Activated CD4-positive, alpha-beta T cell treated with anti-CD3 and anti-CD28 coated beads for 36 hours (primary cell): ENCODE results near the gene MAN2A2. TPM values are rescaled to one million over a fixed set of nuclear protein-coding genes. Genes with fewer than 3 reads are reported as not detected.

ENCODE experiments used
- ATAC-seq: fragments of 200-7000 bp; cut with Tn5 transposase; one replicate; pipeline ENCODE4 v1.10.0; 2021; ENCODE audit warnings: mild to moderate bottlenecking, moderate library complexity
- CTCF ChIA-PET: fragments of 350-600 bp; sonication (Branson Sonifier 250); formaldehyde crosslinking; loops from one replicate; lab custom pipeline; 2021; ENCODE audit warnings: antibody characterized with exemption; lab: Charles Lee
- POLR2A ChIA-PET: fragments of 350-600 bp; sonication (Branson Sonifier 250); formaldehyde crosslinking; loops from one replicate; lab custom pipeline; 2021; ENCODE audit warnings: antibody characterized with exemption, inconsistent platforms; lab: Charles Lee
- DNase-seq: peaks from one replicate; pipeline ENCODE4 v3.0.0-alpha.2; 2020
- H3K27ac Mint-ChIP-seq: one replicate; pipeline ENCODE4 v1.8.0; 2021; ENCODE audit warnings: mixed read lengths
- H3K27me3 Mint-ChIP-seq: one replicate; pipeline ENCODE4 v1.8.0; 2021; ENCODE audit warnings: mixed read lengths
- H3K36me3 Mint-ChIP-seq: one replicate; pipeline ENCODE4 v1.8.0; 2021; ENCODE audit warnings: low read depth, mixed read lengths
- H3K4me1 Mint-ChIP-seq: one replicate; pipeline ENCODE4 v1.8.0; 2021; ENCODE audit warnings: mixed read lengths
- H3K4me3 Mint-ChIP-seq: one replicate; pipeline ENCODE4 v1.8.0; 2021; ENCODE audit warnings: mild to moderate bottlenecking, moderate library complexity, mixed read lengths
- H3K9me3 Mint-ChIP-seq: one replicate; pipeline ENCODE4 v1.8.0; 2021; ENCODE audit warnings: low read depth, mixed read lengths
- intact Hi-C, 2 experiments: fragments of 100-400 bp; cut with DNase I in 1 of 2; cut with micrococcal nuclease in 1 of 2; formaldehyde crosslinking; loops; one replicate each; pipeline versions ENCODE4 v1.14.2 to v1.15.1; 2022 to 2024; cut with DNase I, micrococcal nuclease
- total RNA-seq, 2 experiments: library from RNA; stranded (reverse); gene quantifications; one replicate each; pipeline ENCODE4 v1.2.3, GENCODE V29; 2021

Gene MAN2A2
- total RNA-seq, 2 experiments from 2014 or later: 76.6 to 104 TPM

DNA sequence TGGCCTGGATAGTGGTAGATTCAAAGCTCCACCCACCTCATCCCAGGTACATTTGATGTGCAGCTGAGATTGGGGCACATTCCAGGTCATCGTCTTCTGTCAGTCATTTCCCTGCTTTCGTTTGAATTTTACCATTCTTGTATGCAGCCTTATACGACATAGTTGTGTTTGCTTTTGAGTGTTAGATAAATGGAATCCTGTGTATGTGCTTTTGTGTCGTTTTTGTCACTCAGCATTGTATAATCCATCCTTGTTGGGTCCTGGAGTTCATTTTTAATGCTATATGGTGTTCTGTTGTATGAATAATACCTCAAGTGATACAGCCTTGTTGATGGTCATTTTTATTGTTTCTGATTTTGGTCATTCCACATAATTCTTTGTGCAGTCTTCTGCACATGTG, 58.9 kb downstream of the MAN2A2 start:
- intact Hi-C loops: no loop called here
- ATAC-seq (no peak), DNase-seq (no peak)
- Mint-ChIP-seq H3K4me3 (no peak overlapping the region), H3K4me1 (peaks cover 4% of the 10 kb centered on the region), H3K27me3 (no peaks in the 10 kb centered on the region), H3K9me3 (no peaks in the 10 kb centered on the region), H3K36me3 (peaks cover 57% of the 10 kb centered on the region), H3K27ac (no peak overlapping the region)
- POLR2A ChIA-PET: no interaction called here
- CTCF ChIA-PET: interaction anchor here (10.9 kb wide), 1 partner anchor 27 kb away, joined by 139 read pairs; the partner anchor contains the start of genes HDDC3 and UNC45A

DNA sequence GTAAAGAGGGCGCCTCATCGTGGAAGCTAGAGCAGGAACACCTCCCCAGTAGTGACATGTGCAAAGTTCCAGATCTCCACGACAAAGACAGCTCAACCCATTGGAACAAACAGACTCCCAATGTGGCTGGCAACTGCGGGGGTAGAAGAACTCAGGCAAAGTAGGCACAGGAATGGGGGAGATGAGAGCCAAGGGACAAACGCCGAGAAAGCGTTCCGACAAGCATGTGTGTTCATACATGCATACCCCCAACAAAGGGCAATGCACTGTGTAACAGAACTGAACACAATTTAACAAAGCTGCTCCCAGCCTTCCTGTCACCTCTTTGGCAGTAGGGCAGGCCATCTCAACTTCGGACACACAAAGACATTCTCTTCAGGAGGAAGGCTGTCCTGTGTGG, 63.2 kb downstream of the MAN2A2 start:
- Mint-ChIP-seq H3K9me3 (no peaks in the 10 kb centered on the region), H3K27me3 (no peaks in the 10 kb centered on the region), H3K36me3 (peaks cover 70% of the 10 kb centered on the region), H3K4me3 (no peak overlapping the region), H3K27ac (peak overlapping the region; percentile 70), H3K4me1 (no peaks in the 10 kb centered on the region)
- CTCF ChIA-PET: interaction anchor here (0.5 to 1.5 kb wide), 4 partner anchors 13 to 840 kb away, joined by 3 to 5 read pairs (median 3); no protein-coding TSS in a partner anchor
- ATAC-seq: no peak
- POLR2A ChIA-PET: no interaction called here
- DNase-seq: no peak
- intact Hi-C loops: no loop called here

- ChIA-PET CTCF (interaction anchor here (0.6 to 1.5 kb wide), 2 partner anchors 12 to 31 kb away, joined by 5 read pairs; no protein-coding TSS in a partner anchor), POLR2A (no interaction called here)
- no peak for DNase-seq
- intact Hi-C loops: no loop called here
- ATAC-seq: no peak
- Mint-ChIP-seq H3K4me3 (no peak overlapping the region), H3K4me1 (no peaks in the 10 kb centered on the region), H3K9me3 (no peaks in the 10 kb centered on the region), H3K27me3 (no peaks in the 10 kb centered on the region), H3K27ac (no peak overlapping the region), H3K36me3 (peaks cover 64% of the 10 kb centered on the region)
These were observed 64.1 kb downstream of the MAN2A2 start for GRCh38 chr15:90967206-90967605.

GRCh38 chr15:90968434-90968833, 65.3 kb downstream of the MAN2A2 start:
- intact Hi-C loops: no loop called here
- DNase-seq (no peak), ATAC-seq (no peak)
- Mint-ChIP-seq H3K27me3 (no peaks in the 10 kb centered on the region), H3K36me3 (peaks cover 60% of the 10 kb centered on the region), H3K4me3 (no peak overlapping the region), H3K9me3 (no peaks in the 10 kb centered on the region), H3K4me1 (no peaks in the 10 kb centered on the region), H3K27ac (no peak overlapping the region)
- ChIA-PET CTCF (interaction anchor here (1.2 to 3.3 kb wide), 2 partner anchors 11 to 14 kb away, joined by 3 to 19 read pairs; partner anchors contain the start of gene RCCD1), POLR2A (no interaction called here)

- Mint-ChIP-seq H3K27ac (no peak overlapping the region), H3K9me3 (no peaks in the 10 kb centered on the region), H3K4me1 (no peaks in the 10 kb centered on the region), H3K27me3 (no peaks in the 10 kb centered on the region), H3K4me3 (no peak overlapping the region), H3K36me3 (peaks cover 62% of the 10 kb centered on the region)
- ATAC-seq (no peak), DNase-seq (no peak)
- intact Hi-C loops: no loop called here
- CTCF ChIA-PET: interaction anchor here (0.7 to 3.3 kb wide), 3 partner anchors 9 to 85 kb away, joined by 3 to 19 read pairs (median 3); no protein-coding TSS in a partner anchor
- POLR2A ChIA-PET: no interaction called here
These were observed 67.2 kb downstream of the MAN2A2 start for GRCh38 chr15:90970274-90970673.

DNA sequence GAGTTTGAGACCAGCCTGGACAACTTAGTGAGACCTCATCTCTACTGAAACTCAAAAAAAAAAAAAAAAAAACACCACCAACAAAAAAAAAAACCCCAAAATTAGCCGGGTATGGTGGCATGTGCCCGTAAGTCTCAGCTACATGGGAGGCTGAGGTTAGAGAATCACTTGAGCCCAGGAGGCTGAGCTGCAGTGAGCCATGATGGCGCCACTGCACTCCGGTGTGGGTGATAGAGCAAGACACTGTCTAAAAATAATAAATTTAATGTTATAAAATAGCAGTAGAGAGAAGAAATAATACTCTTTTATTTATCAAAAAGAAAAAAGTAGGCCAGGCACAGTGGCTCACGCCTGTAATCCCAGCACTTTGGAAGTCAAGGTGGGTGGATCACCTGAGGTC, 69.0 kb downstream of the MAN2A2 start:
- H3K9me3 Mint-ChIP-seq: no peaks in the 10 kb centered on the region
- DNase-seq: no peak
- H3K36me3 Mint-ChIP-seq: peaks cover 64% of the 10 kb centered on the region
- H3K4me3 Mint-ChIP-seq: no peak overlapping the region
- ChIA-PET POLR2A (interaction anchor here (0.7 to 1.4 kb wide), 2 partner anchors 9 to 33 kb away, joined by 4 to 6 read pairs; no protein-coding TSS in a partner anchor), CTCF (no interaction called here)
- H3K4me1 Mint-ChIP-seq: no peaks in the 10 kb centered on the region
- intact Hi-C loops: no loop called here
- H3K27ac Mint-ChIP-seq: no peak overlapping the region
- no peak for ATAC-seq
- no peaks in the 10 kb centered on the region for H3K27me3 Mint-ChIP-seq

Other genes starting within 250 kb of the MAN2A2 start
- 10 to 100 TPM; 59.5 to 73.7 TPM for gene BLM, start 186.0 kb upstream of the MAN2A2 start, total RNA-seq
- gene FURIN, start 34.7 kb upstream of the MAN2A2 start, total RNA-seq: 100 to 1,000 TPM; 406 to 422 TPM
- gene FES, start 18.8 kb upstream of the MAN2A2 start, total RNA-seq: 10 to 100 TPM; 12.2 to 15.6 TPM
- gene HDDC3, start 29.2 kb downstream of the MAN2A2 start, total RNA-seq: 10 to 100 TPM; 34.2 to 41.2 TPM
- 10 to 100 TPM; 51.4 to 65.6 TPM for gene UNC45A, start 32.0 kb downstream of the MAN2A2 start, total RNA-seq
- gene RCCD1, start 51.6 kb downstream of the MAN2A2 start, total RNA-seq: 10 to 100 TPM; 28.9 to 37.4 TPM
- gene PRC1, start 91.2 kb downstream of the MAN2A2 start, total RNA-seq: 100 to 1,000 TPM; 111 to 157 TPM
- 10 to 100 TPM; 22.8 to 25.9 TPM for gene VPS33B, start 119.3 kb downstream of the MAN2A2 start, total RNA-seq
- under 1 TPM; 0.05 TPM for gene SV2B, start 197.0 kb downstream of the MAN2A2 start, total RNA-seq